Measurements from ENCODE around the gene MARK3. TPM values are rescaled to one million over a fixed set of nuclear protein-coding genes. Genes with fewer than 3 reads are reported as not detected.

The MARK3 gene
- polyA plus RNA-seq, 1 experiment = 109 TPM

- no peak overlapping the region for H3K4me3 ChIP-seq (ENCODE audit: low read depth, low read length)
- POLR2A ChIA-PET = interaction anchor here (0.6 kb wide), 2 partner anchors 11 to 131 kb away, joined by 3 to 4 read pairs; no protein-coding TSS in a partner anchor
- CTCF ChIA-PET = interaction anchor here (1.9 kb wide), 1 partner anchor 8 kb away, joined by 4 read pairs; no protein-coding TSS in a partner anchor
Measured at GRCh38 chr14:103539056-103539825, 154.0 kb downstream of the MARK3 start.

GRCh38 chr14:103540821-103541708 is 155.8 kb downstream of the MARK3 start:
- POLR2A ChIA-PET = interaction anchor here (0.6 to 2.0 kb wide), 5 partner anchors 11 to 42 kb away, joined by 3 to 18 read pairs (median 5); partner anchors contain the start of genes BAG5 and TRMT61A
- H3K27me3 ChIP-seq (ENCODE audit: control insufficient read depth, insufficient read depth, low read length) = no peaks in the 10 kb centered on the region
- H3K9me3 ChIP-seq (ENCODE audit: control insufficient read depth, insufficient read depth, low read length) = no peaks in the 10 kb centered on the region; the same call in 1 of the 2 replicates
- no peak for TF ChIP-seq CTCF (IDR thresholded peaks at IDR 0.05; ENCODE audit: low read depth, low read length)
- peak overlapping the region; percentile 70 for H3K27ac ChIP-seq (ENCODE audit: low read depth, low read length)
- CTCF ChIA-PET = interaction anchor here (0.5 to 4.8 kb wide), 4 partner anchors 9 to 41 kb away, joined by 3 to 23 read pairs (median 4); no protein-coding TSS in a partner anchor
- DNase-seq (ENCODE audit: low read depth, low spot score) = no peak
- H3K4me3 ChIP-seq (ENCODE audit: low read depth, low read length) = no peak overlapping the region

More at GRCh38 chr14:103539056-103539825, 154.0 kb downstream of the MARK3 start:
- no peaks in the 10 kb centered on the region for H3K27me3 ChIP-seq (ENCODE audit: control insufficient read depth, insufficient read depth, low read length)
- TF ChIP-seq CTCF (IDR thresholded peaks at IDR 0.05; ENCODE audit: low read depth, low read length) = no peak
- H3K27ac ChIP-seq (ENCODE audit: low read depth, low read length) = no peak overlapping the region
- H3K9me3 ChIP-seq (ENCODE audit: control insufficient read depth, insufficient read depth, low read length) = no peaks in the 10 kb centered on the region; the same call in 1 of the 2 replicates
- no peak for DNase-seq (ENCODE audit: low read depth, low spot score)

- TF ChIP-seq CTCF (IDR thresholded peaks at IDR 0.05; ENCODE audit: low read depth, low read length) = no peak
- Histone ChIP-seq H3K4me3 (ENCODE audit: low read depth, low read length) (no peak overlapping the region), H3K27ac (ENCODE audit: low read depth, low read length) (no peak overlapping the region), H3K9me3 (ENCODE audit: control insufficient read depth, insufficient read depth, low read length) (no peaks in the 10 kb centered on the region; the same call in 1 of the 2 replicates), H3K27me3 (ENCODE audit: control insufficient read depth, insufficient read depth, low read length) (no peaks in the 10 kb centered on the region)
- ChIA-PET CTCF (interaction anchor here (1.5 to 4.8 kb wide), 2 partner anchors 12 to 24 kb away, joined by 4 to 23 read pairs; no protein-coding TSS in a partner anchor), POLR2A (interaction anchor here (1.5 to 2.0 kb wide), 2 partner anchors 10 to 23 kb away, joined by 5 read pairs; no protein-coding TSS in a partner anchor)
- DNase-seq (ENCODE audit: low read depth, low spot score) = no peak
Measured at GRCh38 chr14:103541709-103542604, 156.7 kb downstream of the MARK3 start.

- POLR2A ChIA-PET = interaction anchor here (2.0 kb wide), 1 partner anchor 10 kb away, joined by 5 read pairs; no protein-coding TSS in a partner anchor
- no peaks in the 10 kb centered on the region; the same call in 1 of the 2 replicates for H3K9me3 ChIP-seq (ENCODE audit: control insufficient read depth, insufficient read depth, low read length)
- no peak overlapping the region for H3K27ac ChIP-seq (ENCODE audit: low read depth, low read length)
- no peak for DNase-seq (ENCODE audit: low read depth, low spot score)
- no peaks in the 10 kb centered on the region for H3K27me3 ChIP-seq (ENCODE audit: control insufficient read depth, insufficient read depth, low read length)
- CTCF ChIA-PET = interaction anchor here (1.0 to 4.8 kb wide), 3 partner anchors 11 to 24 kb away, joined by 3 to 23 read pairs (median 4); no protein-coding TSS in a partner anchor
- no peak for TF ChIP-seq CTCF (IDR thresholded peaks at IDR 0.05; ENCODE audit: low read depth, low read length)
- no peak overlapping the region for H3K4me3 ChIP-seq (ENCODE audit: low read depth, low read length)
Measured at GRCh38 chr14:103542605-103543088, 157.4 kb downstream of the MARK3 start.

Measured in AG04450 (cell line).